H1 (cell line): ENCODE results near the gene SYNPO. TPM values are rescaled to one million over a fixed set of nuclear protein-coding genes. Genes with fewer than 3 reads are reported as not detected.

Experiments
- CTCF ChIA-PET: fragments of 300-600 bp; sonication (Branson Sonifier 250); formaldehyde crosslinking; loops from one replicate; lab custom pipeline; 2021; ENCODE audit not compliant: partially characterized antibody; lab: Charles Lee
- POLR2A ChIA-PET: fragments of 300-600 bp; sonication (Branson Sonifier 250); formaldehyde crosslinking; loops from one replicate; lab custom pipeline; 2021; ENCODE audit warnings: inconsistent platforms; ENCODE audit not compliant: partially characterized antibody; lab: Charles Lee
- DNase-seq, 2 experiments: peaks; one replicate each; pipeline versions ENCODE4 v3.0.0 to v3.0.0-alpha.2; 2010 to 2022; ENCODE audit warnings: low spot score in 2 of 2, low read depth in 1 of 2, mixed read lengths in 1 of 2
- FAIRE-seq: peaks from 2 replicates; lab custom pipeline; 2011; peaks lifted over from hg19 to GRCh38; lab: Jason Lieb, UNC
- H2AFZ ChIP-seq: 2 replicates; pipeline ENCODE4 v1.8.1; 2012; ENCODE audit warnings: low read length, inconsistent platforms
- H2AK5ac ChIP-seq: 2 replicates; pipeline ENCODE4 v1.6.1; 2013; ENCODE audit warnings: low read depth, low read length
- H2BK120ac ChIP-seq: replicated peaks from 2 replicates; pipeline ENCODE3; 2013; ENCODE audit warnings: low read depth, low read length, inconsistent platforms
- H2BK12ac ChIP-seq: 2 replicates; pipeline ENCODE4 v1.6.1; 2013; ENCODE audit warnings: low read depth, low read length
- H2BK15ac ChIP-seq: 2 replicates; pipeline ENCODE4 v1.6.1; 2013; ENCODE audit warnings: low read length
- H2BK20ac ChIP-seq: 2 replicates; pipeline ENCODE4 v1.6.1; 2013; ENCODE audit warnings: low read length
- H2BK5ac ChIP-seq: 2 replicates; pipeline ENCODE4 v1.6.1; 2013; ENCODE audit warnings: low read depth, low read length
- H3K14ac ChIP-seq: 2 replicates; pipeline ENCODE4 v1.6.1; 2013; ENCODE audit warnings: inconsistent platforms; ENCODE audit not compliant: insufficient read length
- H3K18ac ChIP-seq: 2 replicates; pipeline ENCODE4 v1.6.1; 2013; ENCODE audit warnings: low read length; ENCODE audit errors: extremely low read depth
- H3K23ac ChIP-seq: 2 replicates; pipeline ENCODE4 v1.6.1; 2013; ENCODE audit warnings: inconsistent platforms; ENCODE audit not compliant: insufficient read length
- H3K23me2 ChIP-seq: 2 replicates; pipeline ENCODE4 v1.6.1; 2013; ENCODE audit warnings: low read depth, low read length
- H3K27ac ChIP-seq: 2 replicates; pipeline ENCODE4 v1.6.1; 2011; ENCODE audit warnings: low read depth, low read length, inconsistent platforms
- H3K27me3 ChIP-seq, 4 experiments: replicated peaks in 1 of 4; 1 replicate in 1 of 4; 2 replicates in 3 of 4; pipeline versions ENCODE4 v1.6.1 to v1.8.1; 2011 to 2013; ENCODE audit warnings: low read length in 3 of 4, mild to moderate bottlenecking in 3 of 4, inconsistent platforms in 2 of 4, mixed read lengths in 2 of 4, moderate library complexity in 1 of 4; ENCODE audit not compliant: control insufficient read depth in 3 of 4, insufficient read depth in 3 of 4; ENCODE audit errors: extremely low read depth in 1 of 4
- H3K36me3 ChIP-seq, 4 experiments: 2 replicates each; pipeline versions ENCODE4 v1.6.1 to v1.8.1; 2011 to 2013; ENCODE audit warnings: mild to moderate bottlenecking in 4 of 4, low read length in 3 of 4, moderate library complexity in 2 of 4, control low read depth in 1 of 4, inconsistent platforms in 1 of 4; ENCODE audit not compliant: insufficient read depth in 4 of 4, control insufficient read depth in 2 of 4
- H3K4ac ChIP-seq: replicated peaks from 2 replicates; pipeline ENCODE3; 2013; ENCODE audit warnings: low read length, low read depth, mixed read lengths, inconsistent platforms; ENCODE audit not compliant: insufficient read length
- H3K4me1 ChIP-seq, 4 experiments: replicated peaks in 1 of 4; 1 replicate in 1 of 4; 2 replicates in 3 of 4; pipeline versions ENCODE4 v1.6.1 to v1.8.1; 2011 to 2013; ENCODE audit warnings: low read length in 3 of 4, inconsistent platforms in 2 of 4, mixed read lengths in 1 of 4; ENCODE audit not compliant: insufficient read depth in 4 of 4, control insufficient read depth in 3 of 4
- H3K4me2 ChIP-seq, 2 experiments: 2 replicates each; pipeline versions ENCODE4 v1.6.1 to v1.8.1; 2011 to 2013; ENCODE audit warnings: low read depth in 2 of 2, low read length in 2 of 2, control low read depth in 1 of 2, inconsistent platforms in 1 of 2, mild to moderate bottlenecking in 1 of 2; ENCODE audit not compliant: insufficient read depth in 1 of 2
- H3K4me3 ChIP-seq, 4 experiments: fragments of 200-600, 300-600 bp in 1 of 4; sonication (generic), shearing (Covaris generic), sonication (Bioruptor Twin) in 1 of 4; 2 replicates each; pipeline versions ENCODE4 v1.5.1 to v1.8.1; 2011 to 2016; ENCODE audit warnings: low read length in 4 of 4, low read depth in 3 of 4, control low read depth in 2 of 4, inconsistent platforms in 2 of 4, mild to moderate bottlenecking in 2 of 4, mixed read lengths in 1 of 4, moderate library complexity in 1 of 4; ENCODE audit not compliant: insufficient read depth in 2 of 4; ENCODE audit errors: extremely low read depth in 1 of 4
- H3K56ac ChIP-seq: replicated peaks from 2 replicates; pipeline ENCODE3; 2013; ENCODE audit warnings: low read depth, mild to moderate bottlenecking, mixed read lengths, low read length, inconsistent platforms; ENCODE audit not compliant: insufficient read length
- H3K79me1 ChIP-seq: 2 replicates; pipeline ENCODE4 v1.6.1; 2013; ENCODE audit warnings: low read depth, low read length, control low read depth
- H3K79me2 ChIP-seq, 2 experiments: 2 replicates each; pipeline versions ENCODE4 v1.6.1 to v1.8.1; 2012 to 2013; ENCODE audit warnings: low read length in 2 of 2, mild to moderate bottlenecking in 2 of 2, inconsistent platforms in 1 of 2; ENCODE audit not compliant: insufficient read depth in 2 of 2, control insufficient read depth in 1 of 2
- H3K9ac ChIP-seq, 4 experiments: replicated peaks in 1 of 4; 1 replicate in 1 of 4; 2 replicates in 3 of 4; pipeline versions ENCODE4 v1.6.1 to v1.8.1; 2011 to 2013; ENCODE audit warnings: low read depth in 3 of 4, low read length in 3 of 4, control low read depth in 2 of 4, mild to moderate bottlenecking in 2 of 4, moderate library complexity in 2 of 4, inconsistent platforms in 1 of 4; ENCODE audit errors: extremely low read depth in 1 of 4
- H3K9me3 ChIP-seq, 2 experiments: 2 replicates each; pipeline versions ENCODE4 v1.6.1 to v1.8.1; 2012 to 2013; ENCODE audit warnings: mild to moderate bottlenecking in 2 of 2, moderate library complexity in 2 of 2, control low read depth in 1 of 2, inconsistent platforms in 1 of 2, low read depth in 1 of 2, low read length in 1 of 2, mixed read lengths in 1 of 2; ENCODE audit not compliant: insufficient read depth in 2 of 2
- H4K20me1 ChIP-seq, 2 experiments: replicated peaks in 1 of 2; 2 replicates each; pipeline versions ENCODE3 to v1.8.1; 2011 to 2013; ENCODE audit warnings: inconsistent platforms in 2 of 2, low read length in 2 of 2, mild to moderate bottlenecking in 1 of 2; ENCODE audit not compliant: insufficient read depth in 2 of 2, control insufficient read depth in 1 of 2
- H4K5ac ChIP-seq: 2 replicates; pipeline ENCODE4 v1.6.1; 2013; ENCODE audit warnings: low read length, low read depth, mixed read lengths, inconsistent platforms; ENCODE audit not compliant: insufficient read length
- H4K8ac ChIP-seq: 2 replicates; pipeline ENCODE4 v1.8.0; 2013; ENCODE audit warnings: mild to moderate bottlenecking, moderate library complexity, low read length, inconsistent platforms; ENCODE audit not compliant: insufficient read depth; ENCODE audit errors: extremely low read depth
- H4K91ac ChIP-seq: replicated peaks from 2 replicates; pipeline ENCODE3; 2013; ENCODE audit warnings: low read length, mixed read lengths, inconsistent platforms; ENCODE audit not compliant: insufficient read length
- CHD1 ChIP-seq: IDR thresholded peaks from 2 replicates; pipeline ENCODE4 v1.6.1; 2012; ENCODE audit warnings: low read depth, low read length, improper control_type of control experiment
- FOSL1 ChIP-seq: IDR thresholded peaks from 2 replicates; pipeline ENCODE4 v1.6.1; 2011; ENCODE audit warnings: mild to moderate bottlenecking, low read depth, low read length, moderate library complexity; ENCODE audit not compliant: insufficient read depth
- GTF2F1 ChIP-seq: IDR thresholded peaks from 2 replicates; pipeline ENCODE4 v1.6.1; 2012; ENCODE audit warnings: low read depth, low read length, improper control_type of control experiment, borderline replicate concordance
- KDM5A ChIP-seq: fragments of 200-600 bp; IDR thresholded peaks from 2 replicates; pipeline ENCODE4 v1.7.1; 2012; ENCODE audit warnings: mild to moderate bottlenecking, low read length, inconsistent platforms, mixed read lengths
- MAX ChIP-seq: IDR thresholded peaks from 2 replicates; pipeline ENCODE4 v1.6.1; 2012; ENCODE audit warnings: inconsistent platforms
- ZNF274 ChIP-seq: IDR thresholded peaks from 2 replicates; pipeline ENCODE4 v1.7.0; 2012; ENCODE audit warnings: low read length, borderline replicate concordance; ENCODE audit errors: extremely low read depth
- WGBS, 2 experiments: shearing (Covaris generic) in 1 of 2; methylation state at CpG; one replicate each; pipeline versions ENCODE4 v1.1.6 to v1.1.7; 2013 to 2015; ENCODE audit warnings: low lambda C conversion rate in 2 of 2, mixed read lengths in 2 of 2, inconsistent platforms in 1 of 2, low coverage in 1 of 2, missing lambda C conversion rate in 1 of 2; ENCODE audit not compliant: insufficient replicate concordance in 2 of 2, insufficient coverage in 1 of 2, insufficient read length in 1 of 2; ENCODE audit errors: extremely low coverage in 1 of 2, missing lambda C conversion rate in 1 of 2; 5-methylcytosine and 5-hydroxymethylcytosine counted together
- polyA plus RNA-seq, 7 experiments: library from polyadenylated mRNA; depleted of rRNA in 3 of 7; stranded (reverse) in 5 of 7; unstranded in 2 of 7; fragments of >200 nt in 5 of 7; fragments of 200-250 nt in 2 of 7; gene quantifications; 1 replicate in 5 of 7; 2 replicates in 1 of 7; 4 replicates in 1 of 7; pipeline versions ENCODE4 v1.2.1 to v1.2.3, GENCODE V29; 2011 to 2013; ENCODE audit warnings: missing spikeins in 2 of 7, mixed read lengths in 2 of 7
- total RNA-seq: library from RNA; stranded (reverse); fragmentation: NEBNext Ultra II Directional; extraction: Animal tissue kit (Norgen Biotek cat#: 25700); gene quantifications from 2 replicates; pipeline ENCODE4 v1.2.1, GENCODE V29; 2021

The SYNPO gene
- total and polyA plus RNA-seq, 2 of the 8 experiments (the other 6 are each of a cell fraction or from before 2014, with no cell fraction given), result 2.3 TPM

DNA sequence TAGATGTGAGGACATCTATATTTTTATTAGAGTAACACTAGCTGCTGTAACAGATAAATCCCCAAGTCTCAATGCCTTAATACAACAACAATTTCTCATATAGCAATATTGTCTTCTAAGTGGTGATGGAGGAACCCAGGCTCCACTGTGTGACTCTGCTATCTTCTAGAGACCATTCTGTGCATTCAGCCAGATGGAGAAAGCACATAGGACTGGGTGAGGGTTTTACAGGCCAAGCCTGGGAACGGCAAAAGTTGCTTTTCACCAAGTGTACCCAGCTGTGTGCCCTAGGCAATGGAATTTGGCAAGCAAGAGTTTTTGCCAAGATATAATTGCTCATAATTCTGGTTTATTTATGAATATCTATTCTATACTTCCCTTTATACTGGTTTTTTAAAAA is 48.7 kb downstream of the SYNPO start:
- Histone ChIP-seq H3K27ac (no peak overlapping the region), H3K56ac (no peak overlapping the region), H3K14ac (no peak overlapping the region), H3K9me3 (no peaks in the 10 kb centered on the region), H2BK12ac (no peak overlapping the region), H3K4ac (no peak overlapping the region), H3K36me3 (peaks cover 14 to 35% (median 33%) of the 10 kb centered on the region in 4 experiments; a peak in 7 of 8 replicates), H3K4me1 (no peaks in the 10 kb centered on the region), H2AK5ac (no peak overlapping the region), H4K91ac (no peak overlapping the region), H3K4me3 (no peak overlapping the region), H2BK15ac (no peak overlapping the region), H2BK20ac (no peak overlapping the region), H3K23ac (no peak overlapping the region), H3K79me2 (no peaks in the 10 kb centered on the region), H3K79me1 (no peaks in the 10 kb centered on the region), H2BK120ac (no peak overlapping the region), H2AFZ (no peak overlapping the region), H3K4me2 (no peak overlapping the region), H3K27me3 (no peaks in the 10 kb centered on the region), H4K8ac (no peak overlapping the region), H2BK5ac (no peak overlapping the region), H3K18ac (no peak overlapping the region), H4K20me1 (no peaks in the 10 kb centered on the region), H3K9ac (no peak overlapping the region), H4K5ac (no peak overlapping the region), H3K23me2 (no peaks in the 10 kb centered on the region)
- POLR2A ChIA-PET, result interaction anchor here (0.8 to 6.2 kb wide), 3 partner anchors 12 to 25 kb away, joined by 3 to 33 read pairs (median 17); partner anchors contain the start of gene RBM22
- FAIRE-seq (no peak), DNase-seq (no peak)
- WGBS, 2 experiments, result 100% methylated on average over 1 of the region's 1 CpG; no CpG with 5 or more reads in 1 of the 2 experiments
- CTCF ChIA-PET, result interaction anchor here (0.9 to 2.3 kb wide), 4 partner anchors 11 to 239 kb away, joined by 3 to 11 read pairs (median 6); partner anchors contain the start of gene RBM22
- TF ChIP-seq FOSL1 (no peak), GTF2F1 (no peak), KDM5A (no peak), ZNF274 (no peak), CHD1 (no peak), MAX (no peak)
